ENCODE results near the gene SNCAIP. TPM values are rescaled to one million over a fixed set of nuclear protein-coding genes. Genes with fewer than 3 reads are reported as not detected.

SNCAIP gene
- total RNA-seq, 5 donors from 2014 or later (not counting 1 experiment from before 2014, with no cell fraction given): not detected

- Mint-ChIP-seq H3K4me3 (no peak overlapping the region), H3K36me3 (no peaks in the 10 kb centered on the region), H3K27ac (no peak overlapping the region), H3K9me3 (peaks cover 5 to 24% (median 9%) of the 10 kb centered on the region in 3 donors), H3K4me1 (no peaks in the 10 kb centered on the region), H3K27me3 (no peaks in the 10 kb centered on the region)
- no peak for DNase-seq
- CTCF ChIA-PET: interaction anchor here in 1 of 2 donors (0.6 kb wide), 1 partner anchor 158 kb away, joined by 3 read pairs; no protein-coding TSS in a partner anchor
- no peak overlapping the region for H3K27ac ChIP-seq (ENCODE audit: low read length)
- ATAC-seq (replicated peaks in 1 of 4): no peak
- H3K36me3 ChIP-seq (ENCODE audit: control insufficient read depth in 2 of 2, extremely low read depth in 1 of 2, insufficient read depth in 1 of 2, low read length in 1 of 2): no peaks in the 10 kb centered on the region
- no peaks in the 10 kb centered on the region for H3K27me3 ChIP-seq (replicated peaks in 1 of 2; ENCODE audit: control insufficient read depth in 2 of 2, extremely low read depth in 1 of 2, insufficient read depth in 2 of 2, low read length in 1 of 2)
- H3K4me3 ChIP-seq (ENCODE audit: control insufficient read depth in 1 of 2, extremely low read depth in 1 of 2, low read length in 1 of 2): no peak overlapping the region
- H3K4me1 ChIP-seq (ENCODE audit: control insufficient read depth in 1 of 2, extremely low read depth in 1 of 2, insufficient read depth in 2 of 2, low read length in 2 of 2): no peaks in the 10 kb centered on the region
- H3K9me3 ChIP-seq: no peaks in the 10 kb centered on the region
- 66% methylated on average over 3 of the region's 4 CpGs for WGBS (ENCODE audit: insufficient coverage)
- POLR2A ChIA-PET: no interaction called here
Measured at GRCh38 chr5:122286541-122286940, 25.5 kb upstream of the SNCAIP start.

GRCh38 chr5:122287101-122287500 lies 24.9 kb upstream of the SNCAIP start:
- DNase-seq (no peak), ATAC-seq (replicated peaks in 1 of 4) (no peak)
- H3K36me3 Mint-ChIP-seq: no peaks in the 10 kb centered on the region
- Histone ChIP-seq H3K27me3 (replicated peaks in 1 of 2; ENCODE audit: control insufficient read depth in 2 of 2, extremely low read depth in 1 of 2, insufficient read depth in 2 of 2, low read length in 1 of 2) (no peaks in the 10 kb centered on the region), H3K27ac (ENCODE audit: low read length) (no peak overlapping the region), H3K4me1 (ENCODE audit: control insufficient read depth in 1 of 2, extremely low read depth in 1 of 2, insufficient read depth in 2 of 2, low read length in 2 of 2) (no peaks in the 10 kb centered on the region), H3K9me3 (no peaks in the 10 kb centered on the region), H3K36me3 (ENCODE audit: control insufficient read depth in 2 of 2, extremely low read depth in 1 of 2, insufficient read depth in 1 of 2, low read length in 1 of 2) (no peaks in the 10 kb centered on the region), H3K4me3 (ENCODE audit: control insufficient read depth in 1 of 2, extremely low read depth in 1 of 2, low read length in 1 of 2) (no peak overlapping the region)
- no peak overlapping the region for H3K4me3 Mint-ChIP-seq
- peaks cover 5 to 19% (median 7%) of the 10 kb centered on the region in 3 donors for H3K9me3 Mint-ChIP-seq
- 40% methylated on average over 1 of the region's 3 CpGs for WGBS (ENCODE audit: insufficient coverage)
- H3K27me3 Mint-ChIP-seq: no peaks in the 10 kb centered on the region
- H3K4me1 Mint-ChIP-seq: no peaks in the 10 kb centered on the region
- ChIA-PET CTCF (interaction anchor here in 1 of 2 donors (0.6 kb wide), 1 partner anchor 158 kb away, joined by 3 read pairs; no protein-coding TSS in a partner anchor), POLR2A (no interaction called here)
- no peak overlapping the region for H3K27ac Mint-ChIP-seq

- ChIA-PET POLR2A (no interaction called here), CTCF (no interaction called here)
- no peak overlapping the region for H3K27ac ChIP-seq (ENCODE audit: low read length)
- Mint-ChIP-seq H3K27me3 (no peaks in the 10 kb centered on the region), H3K4me3 (no peak overlapping the region), H3K27ac (no peak overlapping the region), H3K9me3 (peaks cover 0 to 5% (median 0%) of the 10 kb centered on the region in 3 donors), H3K36me3 (no peaks in the 10 kb centered on the region), H3K4me1 (no peaks in the 10 kb centered on the region)
- no peaks in the 10 kb centered on the region for H3K27me3 ChIP-seq (replicated peaks in 1 of 2; ENCODE audit: control insufficient read depth in 2 of 2, extremely low read depth in 1 of 2, insufficient read depth in 2 of 2, low read length in 1 of 2)
- H3K4me3 ChIP-seq (ENCODE audit: control insufficient read depth in 1 of 2, extremely low read depth in 1 of 2, low read length in 1 of 2): no peak overlapping the region
- 100% methylated on average over 2 of the region's 7 CpGs for WGBS (ENCODE audit: insufficient coverage)
- ATAC-seq (replicated peaks in 1 of 4) (no peak), DNase-seq (no peak)
- no peaks in the 10 kb centered on the region for H3K36me3 ChIP-seq (ENCODE audit: control insufficient read depth in 2 of 2, extremely low read depth in 1 of 2, insufficient read depth in 1 of 2, low read length in 1 of 2)
- no peaks in the 10 kb centered on the region for H3K9me3 ChIP-seq
- no peaks in the 10 kb centered on the region for H3K4me1 ChIP-seq (ENCODE audit: control insufficient read depth in 1 of 2, extremely low read depth in 1 of 2, insufficient read depth in 2 of 2, low read length in 2 of 2)
Measured at GRCh38 chr5:122291000-122291901, 20.8 kb upstream of the SNCAIP start.

GRCh38 chr5:122292332-122292731 lies 19.7 kb upstream of the SNCAIP start:
- Histone ChIP-seq H3K27ac (ENCODE audit: low read length) (no peak overlapping the region), H3K27me3 (replicated peaks in 1 of 2; ENCODE audit: control insufficient read depth in 2 of 2, extremely low read depth in 1 of 2, insufficient read depth in 2 of 2, low read length in 1 of 2) (no peaks in the 10 kb centered on the region), H3K4me1 (ENCODE audit: control insufficient read depth in 1 of 2, extremely low read depth in 1 of 2, insufficient read depth in 2 of 2, low read length in 2 of 2) (no peaks in the 10 kb centered on the region), H3K36me3 (ENCODE audit: control insufficient read depth in 2 of 2, extremely low read depth in 1 of 2, insufficient read depth in 1 of 2, low read length in 1 of 2) (no peaks in the 10 kb centered on the region), H3K9me3 (no peaks in the 10 kb centered on the region), H3K4me3 (ENCODE audit: control insufficient read depth in 1 of 2, extremely low read depth in 1 of 2, low read length in 1 of 2) (no peak overlapping the region)
- DNase-seq (no peak), ATAC-seq (replicated peaks in 1 of 4) (no peak)
- CTCF ChIA-PET: no interaction called here
- no peaks in the 10 kb centered on the region for H3K4me1 Mint-ChIP-seq
- no peak overlapping the region for H3K27ac Mint-ChIP-seq
- H3K27me3 Mint-ChIP-seq: no peaks in the 10 kb centered on the region
- H3K4me3 Mint-ChIP-seq: no peak overlapping the region
- peaks cover 0 to 5% (median 0%) of the 10 kb centered on the region in 3 donors for H3K9me3 Mint-ChIP-seq
- POLR2A ChIA-PET: no interaction called here
- no CpG with 5 or more reads among the region's 2 CpGs for WGBS (ENCODE audit: insufficient coverage)
- H3K36me3 Mint-ChIP-seq: no peaks in the 10 kb centered on the region

GRCh38 chr5:122295138-122295537 lies 16.9 kb upstream of the SNCAIP start:
- H3K4me3 Mint-ChIP-seq: no peak overlapping the region
- CTCF ChIA-PET: no interaction called here

GRCh38 chr5:122296871-122297270 lies 15.2 kb upstream of the SNCAIP start:
- Histone ChIP-seq H3K4me3 (ENCODE audit: control insufficient read depth in 1 of 2, extremely low read depth in 1 of 2, low read length in 1 of 2) (no peak overlapping the region), H3K36me3 (ENCODE audit: control insufficient read depth in 2 of 2, extremely low read depth in 1 of 2, insufficient read depth in 1 of 2, low read length in 1 of 2) (no peaks in the 10 kb centered on the region), H3K4me1 (ENCODE audit: control insufficient read depth in 1 of 2, extremely low read depth in 1 of 2, insufficient read depth in 2 of 2, low read length in 2 of 2) (no peaks in the 10 kb centered on the region), H3K27me3 (replicated peaks in 1 of 2; ENCODE audit: control insufficient read depth in 2 of 2, extremely low read depth in 1 of 2, insufficient read depth in 2 of 2, low read length in 1 of 2) (no peaks in the 10 kb centered on the region), H3K9me3 (no peaks in the 10 kb centered on the region), H3K27ac (ENCODE audit: low read length) (no peak overlapping the region)
- ChIA-PET POLR2A (no interaction called here), CTCF (no interaction called here)
- WGBS (ENCODE audit: insufficient coverage): no CpG with 5 or more reads among the region's 2 CpGs
- Mint-ChIP-seq H3K4me3 (no peak overlapping the region), H3K36me3 (no peaks in the 10 kb centered on the region), H3K27me3 (no peaks in the 10 kb centered on the region), H3K9me3 (peaks cover 0 to 5% (median 0%) of the 10 kb centered on the region in 3 donors), H3K27ac (no peak overlapping the region), H3K4me1 (no peaks in the 10 kb centered on the region)
- ATAC-seq (replicated peaks in 1 of 4) (no peak), DNase-seq (no peak)

More at GRCh38 chr5:122295138-122295537, 16.9 kb upstream of the SNCAIP start:
- no CpG with 5 or more reads among the region's 2 CpGs for WGBS (ENCODE audit: insufficient coverage)
- Mint-ChIP-seq H3K4me1 (no peaks in the 10 kb centered on the region), H3K36me3 (no peaks in the 10 kb centered on the region), H3K27me3 (no peaks in the 10 kb centered on the region), H3K27ac (no peak overlapping the region), H3K9me3 (peaks cover 0 to 5% (median 0%) of the 10 kb centered on the region in 3 donors)
- POLR2A ChIA-PET: no interaction called here
- no peak overlapping the region for H3K27ac ChIP-seq (ENCODE audit: low read length)
- H3K27me3 ChIP-seq (replicated peaks in 1 of 2; ENCODE audit: control insufficient read depth in 2 of 2, extremely low read depth in 1 of 2, insufficient read depth in 2 of 2, low read length in 1 of 2): no peaks in the 10 kb centered on the region
- H3K4me3 ChIP-seq (ENCODE audit: control insufficient read depth in 1 of 2, extremely low read depth in 1 of 2, low read length in 1 of 2): no peak overlapping the region
- no peaks in the 10 kb centered on the region for H3K36me3 ChIP-seq (ENCODE audit: control insufficient read depth in 2 of 2, extremely low read depth in 1 of 2, insufficient read depth in 1 of 2, low read length in 1 of 2)
- no peaks in the 10 kb centered on the region for H3K4me1 ChIP-seq (ENCODE audit: control insufficient read depth in 1 of 2, extremely low read depth in 1 of 2, insufficient read depth in 2 of 2, low read length in 2 of 2)
- no peaks in the 10 kb centered on the region for H3K9me3 ChIP-seq
- ATAC-seq (replicated peaks in 1 of 4) (no peak), DNase-seq (no peak)

All from T-cell (primary cell).